Measurements from ENCODE around the gene MACROD2.

MACROD2 gene

DNA sequence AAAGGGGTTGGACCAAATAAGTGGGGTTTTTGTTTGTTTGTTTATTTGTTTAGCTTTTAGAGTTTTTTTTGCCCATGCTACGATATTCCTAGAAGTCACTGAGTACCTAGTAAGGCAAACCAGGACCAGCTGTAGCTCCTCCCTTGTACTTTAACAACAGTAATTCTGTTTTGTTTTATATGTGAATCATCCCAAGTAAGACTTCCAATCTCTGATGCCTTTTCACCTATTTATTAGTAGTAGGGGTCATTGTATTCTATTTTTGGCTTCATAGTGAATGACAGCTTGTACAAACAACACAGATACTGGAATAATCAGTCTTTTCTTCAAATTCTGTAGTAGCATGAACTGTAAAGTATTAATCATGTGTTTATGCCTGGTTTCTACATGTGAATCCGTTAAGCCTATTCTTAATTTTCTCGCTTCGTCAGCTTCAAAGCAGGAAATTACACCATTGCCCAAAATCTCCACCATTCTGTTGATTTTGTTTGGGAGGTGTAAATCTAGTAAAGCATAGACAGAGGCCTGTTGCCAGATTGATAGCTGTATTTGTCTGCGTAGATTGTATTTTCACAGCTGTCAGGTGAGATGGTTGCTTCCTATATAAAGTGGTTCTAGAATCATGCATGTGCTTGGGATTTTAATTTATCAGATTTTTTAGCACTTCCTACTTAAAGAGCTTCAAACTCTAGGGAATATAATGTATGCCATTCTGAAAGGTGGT lies 493.6 kb downstream of the MACROD2 start:
- no peak for DNase-seq

DNA sequence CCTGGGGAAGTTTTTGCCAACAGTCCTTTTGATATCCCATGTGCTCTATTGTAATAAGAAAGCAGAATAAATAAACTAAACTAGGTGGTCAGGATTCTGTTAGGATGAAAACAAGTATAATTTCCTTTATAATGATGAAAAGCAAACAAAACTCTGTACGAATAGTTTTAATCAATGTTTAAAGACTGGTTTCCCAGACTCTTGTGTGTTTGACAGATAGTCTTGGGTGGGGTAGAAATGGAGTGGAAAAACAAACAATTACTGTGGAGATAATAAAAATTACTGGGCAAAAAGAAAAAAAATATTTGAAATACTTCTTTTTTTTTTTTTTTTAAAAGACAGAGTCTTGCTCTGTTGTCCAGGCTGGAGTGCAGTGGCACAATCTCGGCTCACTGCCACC lies 494.2 kb downstream of the MACROD2 start:
- no peak for DNase-seq

DNA sequence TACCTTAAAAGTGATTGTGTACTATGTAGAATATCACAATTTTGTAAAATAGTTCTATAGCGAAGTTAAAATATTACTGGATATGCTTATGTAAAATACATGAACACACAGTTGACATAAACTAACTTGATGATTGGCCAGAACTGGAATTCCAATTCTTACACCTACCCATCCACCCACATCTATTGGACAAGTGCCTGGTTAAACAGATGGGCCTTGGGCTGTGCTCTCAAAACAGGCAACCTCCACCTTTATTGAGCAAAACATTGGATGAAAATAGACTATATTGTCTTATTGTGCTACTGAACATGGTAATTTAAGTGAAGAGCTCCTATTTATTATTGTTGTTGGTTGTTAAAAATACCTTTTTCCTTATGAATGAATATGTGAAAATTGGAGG lies 496.1 kb downstream of the MACROD2 start:
- no peak for DNase-seq

DNA sequence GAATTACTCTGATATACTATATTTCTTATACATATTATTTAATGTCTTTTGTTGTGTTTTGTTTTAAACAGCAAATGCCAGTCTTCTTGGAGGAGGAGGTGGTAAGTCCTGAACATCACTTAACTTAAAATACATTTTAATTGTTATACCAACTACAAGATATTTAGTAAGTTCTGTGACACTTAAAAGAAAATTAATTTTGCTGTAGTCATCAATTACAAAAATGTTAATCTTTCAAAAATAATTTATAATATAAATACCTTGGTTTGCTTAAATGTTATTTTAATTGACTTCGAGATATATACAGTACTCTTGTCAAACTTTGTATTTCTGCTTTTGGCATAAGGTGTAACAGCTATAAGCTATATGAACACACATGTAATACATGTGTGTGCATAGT lies 498.1 kb downstream of the MACROD2 start:
- no peak for DNase-seq

DNA sequence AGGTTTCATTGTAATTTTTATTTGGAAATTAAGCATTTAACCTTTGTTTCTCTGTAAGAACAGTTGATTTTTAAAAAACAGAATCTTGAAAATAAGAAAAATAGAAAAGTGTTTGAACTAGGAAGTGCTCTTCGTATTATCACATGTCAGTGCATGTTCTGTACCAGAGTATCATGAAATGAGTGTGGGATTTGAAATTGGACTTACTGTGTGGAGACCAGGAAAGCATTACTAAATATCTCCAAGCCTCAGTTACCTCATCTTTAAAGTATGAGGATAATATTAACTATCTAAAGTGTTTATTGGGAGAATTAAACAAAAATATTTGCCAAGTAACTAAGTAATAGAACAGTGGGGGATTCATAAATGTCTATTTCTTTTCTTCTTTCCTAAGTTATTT lies 499.0 kb downstream of the MACROD2 start:
- DNase-seq = no peak

DNA sequence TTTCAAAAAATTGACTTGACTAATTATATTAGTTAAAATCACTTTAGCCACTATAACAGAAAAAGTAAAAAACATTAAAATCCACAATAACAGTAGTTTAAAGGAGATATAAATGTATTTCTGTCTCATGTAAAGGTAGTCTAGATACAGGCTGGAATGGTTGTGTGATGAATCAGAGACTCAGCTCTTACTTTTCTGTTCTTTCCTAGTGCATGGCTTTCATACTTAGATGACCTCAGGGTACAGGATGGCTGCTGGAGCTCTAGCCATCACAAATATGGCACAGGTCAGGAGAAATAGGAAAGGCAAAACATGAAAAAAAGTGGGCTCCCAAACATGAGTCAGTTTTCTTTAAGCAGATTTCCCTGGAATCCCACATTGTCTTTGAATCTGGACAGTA lies 499.8 kb downstream of the MACROD2 start:
- no peak for DNase-seq

DNA sequence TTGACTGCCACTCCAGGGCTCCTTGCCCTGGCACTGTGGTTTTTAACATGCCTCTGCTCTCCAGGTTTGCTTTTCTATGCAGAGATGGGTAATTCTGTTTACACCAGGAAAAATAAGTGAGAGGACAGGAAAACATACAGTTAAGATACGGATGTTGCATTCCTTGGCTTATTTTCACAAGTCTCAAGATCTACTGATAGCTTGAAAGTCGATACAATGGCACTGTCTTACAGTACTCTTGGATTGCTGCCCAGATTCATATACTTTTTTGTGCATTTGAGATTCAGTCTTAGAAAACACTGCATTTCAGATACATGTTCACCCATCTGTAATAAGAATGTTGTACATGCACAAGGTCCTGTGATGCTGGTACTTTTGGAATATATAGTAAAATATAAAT lies 501.7 kb downstream of the MACROD2 start:
- no peak for DNase-seq

DNA sequence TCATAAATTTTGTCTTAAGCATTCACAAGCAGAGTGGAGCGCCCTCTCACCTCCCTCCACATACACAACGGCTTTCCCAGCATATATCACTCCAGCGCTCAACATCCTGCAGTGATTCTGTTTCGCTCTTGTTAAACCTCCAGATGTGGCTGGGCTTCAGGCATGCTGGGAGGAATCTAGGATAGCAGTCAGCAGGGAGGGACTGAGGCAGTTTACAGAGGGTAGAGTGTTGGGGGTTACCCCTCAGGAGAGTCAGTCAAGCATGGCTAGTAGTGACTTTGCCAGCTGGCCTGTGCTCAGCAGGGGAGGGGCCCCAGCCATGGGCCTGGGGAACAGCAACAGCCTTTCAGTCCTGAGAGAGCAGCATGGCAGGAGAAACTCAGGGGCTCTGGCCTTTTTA lies 503.5 kb downstream of the MACROD2 start:
- peak; percentile 46 for DNase-seq

DNA sequence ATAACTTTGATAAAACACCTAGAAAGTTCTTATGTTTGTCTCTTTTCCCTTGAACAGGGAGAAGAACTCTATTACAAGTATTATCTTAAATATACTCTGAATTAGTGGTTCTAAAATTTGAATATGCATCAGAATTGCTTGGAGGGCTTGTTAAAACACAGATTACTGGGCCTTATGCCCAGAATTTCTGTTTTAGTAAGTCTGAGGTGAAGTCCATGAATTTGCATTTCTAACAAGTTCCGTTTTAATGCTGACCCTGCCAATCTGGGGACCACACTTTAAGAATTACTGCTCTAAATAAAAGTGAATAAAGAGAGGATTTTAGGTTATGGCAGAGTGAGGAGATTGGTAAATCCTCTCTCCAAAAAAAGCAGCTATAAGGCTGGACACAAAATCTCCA lies 510.2 kb downstream of the MACROD2 start:
- no peak for DNase-seq

DNA sequence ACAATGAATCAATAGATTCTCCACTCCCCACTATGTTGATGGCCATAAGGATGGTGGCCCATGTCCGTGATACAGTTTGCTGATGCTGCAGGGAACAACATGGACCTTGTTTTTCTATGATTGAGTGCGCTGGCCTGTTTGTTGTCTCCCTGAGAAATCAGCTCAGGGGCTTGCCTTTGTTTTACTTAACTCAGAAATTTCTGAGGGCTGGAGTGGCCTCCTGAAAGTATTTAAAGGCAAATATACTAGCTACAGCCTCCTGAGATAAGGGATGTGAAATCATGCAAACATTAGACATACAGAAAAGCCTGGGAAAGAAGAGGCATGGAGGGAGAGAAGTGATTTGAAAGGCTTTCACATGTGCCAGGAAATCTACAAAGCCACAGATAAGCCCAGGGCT lies 512.4 kb downstream of the MACROD2 start:
- DNase-seq = no peak

DNA sequence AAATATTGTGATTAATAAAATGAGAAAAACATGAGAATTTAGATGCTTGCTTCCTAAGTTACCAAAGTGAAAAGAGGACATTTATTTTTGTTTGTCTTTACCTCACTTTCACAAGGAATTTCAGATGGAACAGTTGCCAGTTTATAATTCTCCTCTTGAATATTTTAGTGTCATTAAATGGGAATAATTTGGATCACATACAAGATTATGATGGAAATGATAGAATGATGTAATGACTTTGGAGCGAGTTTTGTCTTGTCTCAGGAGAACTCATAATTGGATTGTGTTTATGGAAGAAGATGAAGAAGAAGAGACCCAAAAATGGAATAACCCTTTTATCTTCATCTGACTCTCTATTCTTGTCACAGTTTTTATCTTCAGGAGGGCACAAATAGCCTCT lies 515.0 kb downstream of the MACROD2 start:
- DNase-seq = no peak

DNA sequence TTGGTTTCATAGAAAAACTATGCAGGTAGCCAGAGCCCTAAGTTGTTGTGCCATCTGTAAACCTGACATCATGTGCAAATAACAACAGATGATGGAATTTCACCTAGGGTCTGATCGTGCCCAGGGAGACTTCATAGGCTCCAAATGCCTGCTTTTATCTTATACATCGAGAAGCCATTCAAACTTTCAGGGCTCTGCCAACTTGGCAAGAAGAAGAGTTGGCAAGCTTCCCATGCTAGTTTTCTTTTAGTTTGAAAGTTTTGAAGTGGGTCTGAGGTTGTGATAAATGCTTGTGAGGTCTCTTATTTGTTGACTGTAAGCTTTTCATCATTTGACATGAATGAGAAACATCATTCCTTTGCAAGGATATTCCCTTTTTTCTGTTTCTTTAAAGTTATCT lies 517.5 kb downstream of the MACROD2 start:
- DNase-seq = no peak

DNA sequence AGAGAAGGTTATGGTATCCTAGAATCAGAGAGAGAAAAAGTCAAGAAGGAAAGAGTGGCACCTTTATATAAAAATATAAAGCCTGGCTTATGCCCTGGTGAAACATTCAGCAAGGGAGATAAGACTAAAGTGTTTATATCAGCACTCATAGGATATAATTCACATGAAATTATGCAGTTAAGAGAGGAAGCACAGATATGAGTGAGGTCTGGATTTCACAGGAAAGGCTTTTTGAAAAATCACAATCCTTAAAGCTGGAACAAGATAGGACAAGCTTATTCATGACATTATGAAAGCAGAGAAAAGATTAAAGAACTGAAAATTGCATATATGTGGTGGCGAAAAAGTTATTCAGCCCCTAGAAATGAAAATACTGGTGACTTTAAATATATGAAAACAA lies 523.3 kb downstream of the MACROD2 start:
- DNase-seq = no peak

DNA sequence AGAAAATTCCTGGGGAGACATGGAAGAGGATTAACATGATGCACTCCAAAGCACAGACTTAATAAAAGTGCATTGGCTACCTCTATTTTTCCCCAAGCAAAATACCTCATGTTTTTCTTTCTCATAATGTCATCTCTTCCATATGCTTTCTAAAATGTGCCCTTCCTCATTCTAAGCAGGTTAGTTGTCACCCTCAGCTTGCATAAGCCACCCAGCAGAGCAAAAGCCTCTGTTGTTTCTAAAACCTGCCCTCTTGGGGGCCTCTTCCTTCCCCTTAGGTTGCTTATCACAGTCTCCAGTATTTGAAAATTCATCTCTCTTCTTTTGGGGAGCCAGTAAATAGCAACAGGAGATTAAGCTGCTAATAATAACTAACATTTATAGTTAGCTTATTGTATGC lies 525.7 kb downstream of the MACROD2 start:
- no peak for DNase-seq

DNA sequence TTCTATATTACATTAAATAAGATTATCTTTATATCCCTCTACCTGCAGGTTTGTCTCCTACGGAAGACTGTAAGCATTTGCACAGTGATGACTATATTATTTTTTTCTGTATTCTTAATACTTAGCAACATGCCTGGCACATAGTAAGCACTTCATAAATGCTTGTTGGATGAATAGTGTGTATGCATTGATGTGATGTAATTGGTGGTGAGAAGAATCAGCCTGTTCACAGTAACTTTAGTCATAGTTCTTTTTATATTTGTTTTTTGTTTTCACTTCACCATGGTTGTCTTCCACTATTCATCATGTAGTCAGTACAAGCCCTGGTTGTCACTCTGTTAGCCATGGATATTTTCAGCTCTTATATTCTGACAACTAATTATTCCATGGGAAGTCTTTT lies 526.1 kb downstream of the MACROD2 start:
- DNase-seq = no peak

DNA sequence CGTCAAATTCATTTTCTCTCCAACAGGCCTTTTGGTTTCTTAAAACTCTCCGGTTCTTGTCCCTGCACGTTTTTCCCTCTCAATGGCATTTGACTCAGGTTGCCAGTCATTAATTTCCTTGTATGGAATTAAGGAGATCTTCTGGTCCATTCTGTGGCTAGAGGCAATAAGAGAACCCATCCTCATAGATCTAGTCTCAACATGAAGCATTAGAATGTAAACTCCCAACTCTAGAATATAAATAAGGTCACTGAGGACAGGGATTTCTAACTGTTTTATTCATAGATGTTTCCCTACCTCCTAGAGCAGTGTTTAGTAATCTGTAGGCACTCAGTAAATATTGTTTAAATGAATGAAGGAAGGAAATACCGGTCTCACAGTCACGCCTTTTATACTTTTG lies 527.3 kb downstream of the MACROD2 start:
- DNase-seq = no peak

DNA sequence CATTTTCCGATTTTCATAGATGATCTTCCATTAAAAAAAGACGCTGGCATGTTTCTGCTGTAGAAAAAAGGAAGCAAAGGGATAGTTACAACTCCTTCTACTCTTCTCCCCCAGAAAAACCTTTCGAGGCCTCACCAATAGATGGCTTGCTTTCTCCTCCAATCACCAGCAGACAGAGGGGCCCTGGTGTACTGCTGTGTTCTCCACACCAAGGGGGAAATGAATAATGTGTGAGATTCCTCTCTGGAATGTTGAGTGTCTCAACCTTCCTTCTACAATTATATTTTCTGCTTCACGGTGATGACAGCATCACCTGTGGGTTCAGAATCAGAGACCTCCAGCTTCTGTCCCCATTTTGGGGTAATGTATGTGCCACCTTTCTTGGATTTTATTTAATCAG lies 527.8 kb downstream of the MACROD2 start:
- DNase-seq = no peak

DNA sequence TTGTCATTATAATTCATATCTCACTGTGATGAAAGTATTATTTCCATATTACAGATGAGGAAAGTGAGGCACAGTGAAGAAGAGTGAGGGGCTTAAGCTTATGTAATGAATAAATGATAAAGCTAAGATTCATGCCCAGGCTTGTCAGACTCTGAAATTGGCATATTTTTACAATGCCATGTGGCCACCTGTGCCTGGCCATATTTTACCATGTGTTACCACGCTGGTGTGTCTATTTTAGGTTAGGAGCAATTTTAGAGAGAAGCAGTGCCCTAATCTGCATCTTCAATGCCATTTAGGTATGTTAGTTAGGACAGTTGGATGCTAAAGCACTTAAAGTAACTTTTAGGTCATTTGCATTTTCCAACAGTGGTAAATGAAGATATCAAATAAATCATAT lies 530.1 kb downstream of the MACROD2 start:
- no peak for DNase-seq

DNA sequence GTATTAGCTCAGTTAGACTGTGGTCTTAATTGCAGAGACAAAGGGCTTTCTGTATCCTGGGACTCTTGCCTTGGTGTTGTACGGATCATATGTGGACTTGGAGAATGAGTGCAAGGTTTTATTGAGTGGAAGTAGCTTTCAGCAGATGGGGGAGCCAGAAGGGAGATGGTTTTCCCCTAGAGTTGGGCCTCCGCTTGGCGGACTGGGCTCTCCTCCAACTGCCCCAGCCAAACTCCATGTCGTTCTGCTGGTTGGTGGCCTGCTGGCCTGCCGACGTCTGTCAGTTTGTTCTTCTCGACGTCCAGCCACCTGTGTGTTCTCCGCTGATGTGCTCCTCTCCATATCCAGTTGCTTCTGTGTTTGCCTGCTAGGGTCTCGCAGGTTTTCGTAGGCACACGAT lies 531.6 kb downstream of the MACROD2 start:
- no peak for DNase-seq

DNA sequence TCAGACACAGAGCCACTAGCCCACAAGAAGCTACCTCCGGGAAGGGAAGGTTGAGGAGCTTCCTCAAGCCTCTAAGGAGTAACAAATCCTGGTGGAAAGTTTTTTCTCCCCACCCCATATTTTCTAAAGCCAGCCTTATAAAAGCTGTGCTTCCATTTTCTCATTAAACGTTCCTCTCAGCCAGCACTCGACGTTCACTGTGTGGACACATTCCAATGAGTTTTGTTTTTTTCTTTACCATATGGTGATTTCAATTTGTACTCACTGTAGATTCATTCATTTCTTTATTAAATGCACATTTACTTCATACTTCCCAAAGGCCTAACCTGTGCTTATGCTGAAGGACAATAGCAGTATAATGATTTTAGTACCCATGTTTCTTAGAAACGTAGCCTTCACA lies 536.5 kb downstream of the MACROD2 start:
- no peak for DNase-seq

DNA sequence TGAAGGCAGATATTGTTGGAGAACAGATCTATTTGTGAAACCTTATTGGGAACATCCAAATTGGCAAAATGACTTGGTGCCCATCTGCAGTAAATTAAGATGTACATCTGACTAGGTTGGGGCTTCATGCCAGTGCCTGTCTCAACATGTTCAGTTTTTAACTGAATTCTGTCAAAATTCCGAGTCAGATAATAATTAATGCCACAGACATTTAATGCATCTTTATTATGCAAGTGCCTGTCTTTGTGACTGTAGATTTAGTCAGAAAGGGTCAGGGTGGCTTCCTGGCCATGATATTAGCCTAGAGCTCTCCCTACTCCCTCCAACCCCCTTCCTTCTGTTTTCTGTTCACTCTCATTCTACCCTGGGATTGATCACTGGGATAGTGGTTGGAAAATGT lies 541.4 kb downstream of the MACROD2 start:
- DNase-seq = no peak

DNA sequence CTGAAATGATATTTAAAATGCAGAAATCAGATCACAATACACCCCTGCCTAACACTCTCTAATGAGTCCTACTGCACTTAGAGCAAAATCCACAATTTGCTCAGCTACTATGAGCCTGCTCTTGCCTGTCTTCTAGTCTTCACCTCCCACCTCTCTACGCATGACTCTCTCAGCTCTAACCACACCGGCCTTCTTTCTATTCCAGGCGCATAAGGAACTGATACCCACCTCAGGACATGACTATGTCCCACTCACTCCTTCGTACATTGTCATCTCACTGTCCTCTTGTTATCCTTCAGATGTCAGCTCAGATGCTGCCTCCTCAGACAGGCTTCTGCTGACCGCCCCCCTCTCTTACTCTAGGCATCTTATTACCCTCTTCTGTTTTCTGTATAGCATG lies 543.1 kb downstream of the MACROD2 start:
- no peak for DNase-seq

DNA sequence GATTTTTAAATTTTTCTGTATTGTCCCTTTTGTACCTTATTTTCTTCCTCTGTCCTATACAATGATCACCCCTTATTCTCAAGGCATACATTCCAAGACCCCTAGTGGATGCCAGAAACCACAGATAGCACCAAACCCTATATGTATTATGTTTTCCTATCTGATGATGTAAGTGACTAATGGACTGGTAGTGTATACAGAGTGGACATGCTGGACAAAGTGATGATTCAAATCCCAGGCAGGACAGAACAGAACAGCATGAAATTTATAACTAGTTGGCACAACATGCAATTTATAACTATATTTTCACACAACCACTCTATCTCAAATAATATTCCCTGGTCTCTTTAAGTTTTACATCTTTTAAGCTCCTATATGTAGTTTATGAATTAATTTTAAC lies 547.7 kb downstream of the MACROD2 start:
- DNase-seq = no peak

DNA sequence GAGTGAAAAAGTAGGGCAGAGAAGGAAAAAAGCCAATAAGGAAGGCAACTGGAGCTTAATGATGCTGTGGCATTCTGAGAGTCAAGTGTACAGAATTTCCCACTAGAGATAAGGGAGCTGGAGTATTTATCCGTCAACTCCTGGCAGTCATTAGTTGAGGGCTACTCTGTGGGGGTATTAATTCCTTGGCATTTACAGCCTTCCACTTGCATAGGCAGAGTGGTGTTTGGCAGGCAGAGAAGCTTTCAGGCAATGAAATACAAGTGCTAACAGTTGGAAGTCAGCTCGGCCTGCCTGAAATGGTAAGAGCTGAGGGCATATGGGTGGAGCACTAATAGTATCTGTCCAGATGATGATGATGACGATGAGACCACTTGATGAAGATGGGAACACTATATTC lies 549.4 kb downstream of the MACROD2 start:
- DNase-seq = no peak

DNA sequence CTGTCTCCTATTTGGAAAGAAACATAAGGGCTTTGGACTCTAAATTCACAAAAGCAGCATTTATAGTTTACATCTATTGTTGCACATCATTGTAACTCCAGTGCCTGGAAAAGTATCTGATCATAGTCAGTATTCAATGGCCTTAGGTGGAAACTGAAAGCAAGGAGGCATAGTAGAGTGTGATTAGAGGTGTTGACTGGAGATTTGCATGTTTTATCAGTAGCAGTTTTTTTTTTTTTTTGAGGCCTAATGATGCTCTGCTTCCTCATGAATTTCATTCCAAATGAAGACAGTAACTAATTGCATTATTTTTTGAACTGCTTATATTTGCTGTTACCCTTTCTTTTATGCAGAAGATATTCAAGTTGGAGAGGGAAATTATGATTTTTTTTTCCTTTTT lies 555.3 kb downstream of the MACROD2 start:
- no peak for DNase-seq

Data from left hindlimb (tissue), 1 donor.